SHP77 (cell line): ENCODE measurements around the gene RAPGEF2.

Source experiments
- DNase-seq, 2 experiments: peaks; one replicate each; lab custom pipeline; 2025; lab: John Stamatoyannopoulos, UW

The RAPGEF2 gene

DNA sequence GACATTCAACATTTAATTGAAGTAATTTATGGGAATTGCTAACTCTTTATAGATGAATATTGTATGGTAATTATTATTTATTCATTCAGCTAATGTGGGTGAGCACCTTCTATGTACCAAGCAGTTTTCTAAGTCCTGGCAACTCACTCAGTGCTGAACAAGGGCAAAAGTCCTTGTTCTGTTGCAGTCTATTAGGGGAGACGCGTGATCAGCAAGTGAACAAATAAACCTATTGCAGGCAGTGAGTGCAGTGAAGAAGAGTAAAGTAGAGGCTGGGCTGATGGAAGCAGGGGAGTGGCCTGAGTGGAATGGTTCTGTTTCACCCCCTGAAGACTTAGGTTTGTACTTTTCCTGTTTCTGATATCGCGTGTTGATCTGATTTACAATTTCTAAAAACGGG lies 214.3 kb downstream of the RAPGEF2 start:
- no peak for DNase-seq

DNA sequence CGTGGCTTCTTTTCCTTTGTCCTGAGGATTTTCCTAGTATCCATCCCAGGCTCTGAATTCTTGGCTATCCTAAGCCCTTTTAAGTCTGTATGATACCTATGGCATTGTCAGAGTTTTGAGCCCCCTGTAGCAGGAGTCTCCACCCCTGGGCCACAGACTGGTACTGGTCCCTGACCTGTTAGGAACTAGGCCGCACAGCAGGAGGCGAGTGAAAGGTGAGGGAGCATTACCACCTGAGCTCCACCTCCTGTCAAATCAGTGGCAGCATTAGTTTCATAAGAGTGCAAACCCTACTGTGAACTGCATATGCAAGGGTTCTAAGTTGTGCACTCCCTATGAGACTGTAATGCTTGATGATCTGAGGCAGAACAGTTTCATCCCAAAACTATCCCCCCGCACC lies 216.1 kb downstream of the RAPGEF2 start:
- DNase-seq, result no peak

DNA sequence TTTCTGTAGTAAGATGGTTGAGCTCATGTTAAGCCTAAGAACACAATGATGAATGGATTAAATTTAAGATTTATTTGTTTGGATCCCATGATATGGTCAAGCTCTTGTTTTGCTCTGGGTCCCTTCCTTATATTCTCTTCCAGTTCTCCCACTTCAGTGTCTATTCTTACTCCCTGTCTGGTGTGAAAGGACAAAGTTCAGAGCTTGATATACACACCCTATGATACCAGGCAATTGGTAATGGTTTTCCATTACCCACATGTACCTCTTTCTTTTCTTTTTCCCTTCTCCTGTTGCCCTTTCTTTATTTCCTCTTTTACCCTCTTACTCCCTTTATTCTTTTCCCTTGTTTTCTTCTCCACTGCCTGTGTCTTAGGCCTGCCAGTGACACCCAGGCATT lies 223.6 kb downstream of the RAPGEF2 start:
- no peak for DNase-seq

DNA sequence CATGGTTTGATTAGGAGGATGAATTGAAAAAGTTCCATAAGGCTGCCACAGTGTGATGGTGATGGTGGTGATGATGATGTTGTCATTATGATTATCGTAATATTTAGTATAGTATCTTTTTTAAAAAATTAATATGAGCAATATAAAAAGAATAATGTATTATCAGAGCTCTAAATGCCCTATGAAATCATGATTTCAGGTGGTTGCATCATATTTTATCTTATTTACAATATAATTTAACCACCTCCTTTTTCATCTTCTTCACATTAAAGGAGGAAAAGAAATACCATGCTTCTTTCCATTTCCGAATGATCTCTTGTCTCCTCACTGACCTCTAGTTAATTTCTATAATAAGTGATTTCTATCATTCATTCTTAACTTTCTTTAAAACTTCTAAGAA lies 225.9 kb downstream of the RAPGEF2 start:
- no peak for DNase-seq

DNA sequence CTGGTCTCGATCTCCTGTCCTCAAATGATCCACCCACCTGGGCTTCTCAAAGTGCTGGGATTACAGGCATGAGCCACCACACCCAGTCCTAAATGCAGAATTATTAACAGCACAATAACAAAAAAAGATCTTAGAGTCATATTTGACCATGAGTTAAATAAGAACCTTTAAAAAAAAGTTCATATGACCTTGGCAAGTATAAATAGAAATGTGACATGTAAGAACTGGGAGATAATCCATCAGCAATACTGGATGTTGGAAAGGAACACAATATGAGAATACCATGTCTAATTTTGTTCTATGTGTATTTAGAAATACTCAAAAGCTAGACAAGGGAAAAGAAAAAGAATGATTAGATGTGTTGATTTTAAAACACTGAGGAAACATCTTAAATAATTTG lies 231.6 kb downstream of the RAPGEF2 start:
- no peak for DNase-seq

DNA sequence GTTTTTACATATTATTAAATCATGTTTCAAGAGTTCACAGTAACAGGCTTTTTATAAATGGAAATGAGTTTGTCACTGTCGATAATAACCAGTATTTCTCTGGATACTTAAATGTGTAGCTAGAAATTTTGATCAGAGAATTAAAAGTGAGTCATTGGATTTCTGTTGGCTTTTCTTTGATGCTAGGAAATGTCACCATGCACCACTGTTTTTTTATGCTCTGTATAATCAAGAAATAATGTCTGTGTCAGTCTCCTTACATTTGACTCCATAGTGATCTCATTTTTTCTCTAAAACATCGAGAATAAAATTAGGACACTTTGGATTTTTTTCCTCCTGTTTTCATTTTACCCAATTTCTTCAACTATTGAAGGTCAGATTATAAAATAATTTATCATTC lies 234.2 kb downstream of the RAPGEF2 start:
- no peak for DNase-seq

DNA sequence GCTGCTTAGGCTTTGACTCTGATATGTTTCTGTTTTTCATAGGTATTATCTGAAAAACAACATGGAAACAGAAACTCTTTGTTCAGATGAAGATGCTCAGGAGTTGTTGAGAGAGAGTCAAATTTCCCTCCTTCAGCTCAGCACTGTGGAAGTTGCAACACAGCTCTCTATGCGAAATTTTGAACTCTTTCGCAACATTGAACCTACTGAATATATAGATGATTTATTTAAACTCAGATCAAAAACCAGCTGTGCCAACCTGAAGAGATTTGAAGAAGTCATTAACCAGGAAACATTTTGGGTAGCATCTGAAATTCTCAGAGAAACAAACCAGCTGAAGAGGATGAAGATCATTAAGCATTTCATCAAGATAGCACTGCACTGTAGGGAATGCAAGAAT lies 238.6 kb downstream of the RAPGEF2 start:
- DNase-seq, result no peak

DNA sequence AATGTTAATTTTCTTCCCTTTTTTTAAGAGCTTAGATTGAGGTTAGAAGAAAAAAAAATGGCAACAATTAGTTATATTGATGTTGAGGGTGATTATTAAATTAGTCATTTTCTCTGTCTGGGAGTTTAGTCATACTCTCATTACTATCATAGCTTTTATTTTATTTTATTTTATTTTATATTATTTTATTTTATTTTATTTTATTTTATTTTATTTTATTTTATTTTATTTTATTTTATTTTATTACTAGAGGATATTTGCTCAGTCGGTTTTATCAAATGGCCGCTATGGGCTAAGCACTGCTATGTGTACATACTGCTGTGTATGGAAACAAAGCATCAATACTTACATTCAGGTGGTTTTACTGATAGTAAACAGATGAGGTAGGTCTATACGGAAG lies 239.5 kb downstream of the RAPGEF2 start:
- DNase-seq, result no peak

DNA sequence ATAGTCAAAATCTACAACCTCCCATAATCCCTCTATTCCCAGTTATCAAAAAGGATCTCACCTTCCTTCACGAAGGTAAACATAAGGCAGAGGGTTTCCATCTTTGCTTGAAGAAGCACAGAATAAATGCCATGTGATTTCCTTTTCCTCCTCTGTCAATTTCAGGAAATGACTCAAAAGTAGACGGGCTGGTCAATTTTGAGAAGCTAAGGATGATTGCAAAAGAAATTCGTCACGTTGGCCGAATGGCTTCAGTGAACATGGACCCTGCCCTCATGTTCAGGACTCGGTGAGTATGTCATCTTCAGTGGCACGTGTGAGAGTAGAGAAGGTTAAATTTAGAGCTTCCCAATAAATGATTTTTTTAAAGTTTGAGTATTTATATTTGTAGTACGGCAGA lies 240.2 kb downstream of the RAPGEF2 start:
- DNase-seq, result no peak

DNA sequence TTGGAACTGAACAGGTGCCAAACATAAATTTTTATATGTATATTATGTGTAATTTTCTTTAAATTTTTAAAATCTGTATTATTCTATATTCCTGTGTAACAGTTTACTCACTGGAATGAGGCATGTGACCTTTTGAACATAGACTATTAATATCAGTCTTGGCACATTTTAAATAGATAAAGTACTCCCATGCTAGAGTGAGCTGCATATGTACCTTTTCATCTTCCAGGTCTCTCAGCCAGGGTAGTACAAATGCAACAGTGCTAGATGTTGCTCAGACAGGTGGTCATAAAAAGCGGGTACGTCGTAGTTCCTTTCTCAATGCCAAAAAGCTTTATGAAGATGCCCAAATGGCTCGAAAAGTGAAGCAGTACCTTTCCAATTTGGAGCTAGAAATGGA lies 242.0 kb downstream of the RAPGEF2 start:
- DNase-seq, result no peak

DNA sequence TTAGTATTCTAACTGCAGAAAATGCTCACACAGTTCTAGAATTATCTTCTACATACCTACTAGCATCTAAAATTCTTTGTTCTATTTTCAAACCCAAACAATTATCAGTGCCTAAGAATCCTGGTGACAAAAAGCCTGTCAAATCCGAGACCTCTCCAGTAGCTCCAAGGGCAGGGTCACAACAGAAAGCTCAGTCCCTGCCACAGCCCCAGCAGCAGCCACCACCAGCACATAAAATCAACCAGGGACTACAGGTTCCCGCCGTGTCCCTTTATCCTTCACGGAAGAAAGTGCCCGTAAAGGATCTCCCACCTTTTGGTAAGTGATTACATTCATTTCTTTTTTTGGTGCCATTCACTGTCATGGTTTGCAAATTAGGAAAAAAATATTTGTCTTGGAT lies 243.8 kb downstream of the RAPGEF2 start:
- DNase-seq, result no peak

DNA sequence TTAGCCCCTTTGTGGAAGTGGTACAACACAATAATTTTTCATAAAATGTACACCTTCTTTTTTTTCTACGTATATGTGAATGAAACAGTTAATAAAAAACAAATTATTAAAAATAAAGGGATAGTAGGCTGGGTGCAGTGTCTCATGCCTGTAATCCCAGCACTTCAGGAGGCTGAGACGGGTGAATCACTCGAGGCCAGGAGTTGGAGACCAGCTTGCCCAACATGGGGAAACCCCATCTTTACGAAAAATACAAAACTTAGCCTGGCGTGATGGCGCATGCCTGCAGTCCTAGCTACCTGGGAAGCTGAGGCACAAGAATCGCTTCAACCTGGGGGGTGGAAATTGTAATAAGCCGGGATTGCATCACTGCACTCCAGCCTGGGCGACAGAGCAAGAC lies 244.9 kb downstream of the RAPGEF2 start:
- no peak for DNase-seq

DNA sequence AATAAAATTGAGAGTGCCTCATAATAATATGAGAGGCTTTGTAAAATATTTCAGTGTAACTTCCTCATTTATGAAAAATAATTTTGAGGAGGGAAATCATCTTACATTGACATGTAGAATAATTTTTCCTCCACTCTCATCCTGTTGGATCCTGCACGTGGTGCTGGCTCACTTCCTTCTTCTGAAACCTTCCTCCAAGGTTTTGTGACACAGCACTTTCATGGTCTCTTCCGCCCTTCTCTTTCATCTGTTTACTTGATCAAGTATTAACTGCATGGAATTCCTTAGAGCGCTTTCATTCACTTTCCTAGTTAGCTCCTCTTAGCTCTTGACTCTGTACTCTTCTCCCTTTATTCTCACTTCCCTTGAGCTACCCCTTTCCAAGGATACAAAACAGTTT lies 246.5 kb downstream of the RAPGEF2 start:
- no peak for DNase-seq

DNA sequence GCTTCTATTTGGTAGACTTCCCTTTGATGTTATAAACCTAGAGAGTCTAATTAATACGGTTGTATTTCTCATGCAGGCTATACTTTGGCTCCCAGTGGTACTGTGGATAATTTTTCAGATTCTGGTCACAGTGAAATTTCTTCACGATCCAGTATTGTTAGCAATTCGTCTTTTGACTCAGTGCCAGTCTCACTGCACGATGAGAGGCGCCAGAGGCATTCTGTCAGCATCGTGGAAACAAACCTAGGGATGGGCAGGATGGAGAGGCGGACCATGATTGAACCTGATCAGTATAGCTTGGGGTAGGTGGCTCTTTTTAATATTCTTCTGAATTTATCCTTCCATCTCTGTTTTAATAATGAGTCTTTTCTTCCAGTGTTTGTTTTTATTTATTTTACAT lies 249.7 kb downstream of the RAPGEF2 start:
- no peak for DNase-seq

DNA sequence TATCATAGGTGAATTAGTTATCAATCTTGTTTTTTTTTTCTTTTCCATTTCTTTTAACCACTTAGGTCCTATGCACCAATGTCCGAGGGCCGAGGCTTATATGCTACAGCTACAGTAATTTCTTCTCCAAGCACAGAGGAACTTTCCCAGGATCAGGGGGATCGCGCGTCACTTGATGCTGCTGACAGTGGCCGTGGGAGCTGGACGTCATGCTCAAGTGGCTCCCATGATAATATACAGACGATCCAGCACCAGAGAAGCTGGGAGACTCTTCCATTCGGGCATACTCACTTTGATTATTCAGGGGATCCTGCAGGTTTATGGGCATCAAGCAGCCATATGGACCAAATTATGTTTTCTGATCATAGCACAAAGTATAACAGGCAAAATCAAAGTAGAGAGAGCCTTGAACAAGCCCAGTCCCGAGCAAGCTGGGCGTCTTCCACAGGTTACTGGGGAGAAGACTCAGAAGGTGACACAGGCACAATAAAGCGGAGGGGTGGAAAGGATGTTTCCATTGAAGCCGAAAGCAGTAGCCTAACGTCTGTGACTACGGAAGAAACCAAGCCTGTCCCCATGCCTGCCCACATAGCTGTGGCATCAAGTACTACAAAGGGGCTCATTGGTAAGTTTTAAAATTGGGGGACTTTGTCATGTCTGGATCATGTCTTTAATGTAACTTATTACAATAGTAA lies 250.7 kb downstream of the RAPGEF2 start:
- no peak for DNase-seq

DNA sequence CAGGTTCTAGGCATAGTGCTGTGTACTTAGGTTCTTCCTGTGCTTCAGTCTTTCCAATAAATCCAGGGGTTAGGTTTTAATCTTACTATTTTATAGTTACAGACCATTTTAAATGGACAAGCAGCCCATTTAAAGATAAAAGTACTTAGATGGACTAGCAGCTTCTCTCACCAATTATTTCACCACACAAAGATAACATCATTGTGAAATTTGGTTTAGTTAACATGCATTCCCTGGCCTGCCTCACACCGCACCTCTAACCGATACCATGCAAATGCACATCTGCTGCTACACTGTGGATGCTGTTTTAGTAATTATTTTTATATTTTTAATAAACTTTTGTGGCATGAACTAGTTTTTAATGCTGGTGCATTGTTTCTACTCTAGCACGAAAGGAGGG lies 252.6 kb downstream of the RAPGEF2 start:
- DNase-seq, result no peak

DNA sequence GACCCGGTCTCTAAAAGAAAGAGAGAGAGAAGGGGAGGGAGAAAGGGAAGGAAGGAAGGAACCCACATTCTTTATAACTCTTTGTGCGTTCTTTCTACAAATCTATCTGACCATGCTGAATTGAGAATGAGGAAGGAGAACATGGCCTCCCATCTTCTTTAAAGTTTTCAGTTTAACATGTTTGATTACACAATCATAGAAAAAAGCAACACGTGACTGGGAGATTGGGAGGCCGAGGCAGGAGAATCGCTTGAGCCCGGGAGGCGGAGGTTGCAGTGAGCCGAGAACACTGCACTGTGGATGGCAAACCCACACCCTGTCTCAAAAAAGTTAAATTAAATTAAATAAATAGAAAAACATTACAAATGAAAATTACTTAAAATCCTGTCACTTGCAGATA lies 254.5 kb downstream of the RAPGEF2 start:
- DNase-seq, result no peak

DNA sequence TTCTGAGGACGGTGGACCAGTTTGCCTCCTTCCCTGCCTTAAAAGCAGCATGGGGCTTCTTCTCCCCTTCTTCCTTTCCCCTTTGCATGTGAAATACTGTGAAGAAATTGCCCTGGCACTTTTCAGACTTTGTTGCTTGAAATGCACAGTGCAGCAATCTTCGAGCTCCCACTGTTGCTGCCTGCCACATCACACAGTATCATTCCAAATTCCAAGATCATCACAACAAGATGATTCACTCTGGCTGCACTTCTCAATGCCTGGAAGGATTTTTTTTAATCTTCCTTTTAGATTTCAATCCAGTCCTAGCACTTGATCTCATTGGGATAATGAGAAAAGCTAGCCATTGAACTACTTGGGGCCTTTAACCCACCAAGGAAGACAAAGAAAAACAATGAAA lies 255.3 kb downstream of the RAPGEF2 start:
- no peak for DNase-seq

DNA sequence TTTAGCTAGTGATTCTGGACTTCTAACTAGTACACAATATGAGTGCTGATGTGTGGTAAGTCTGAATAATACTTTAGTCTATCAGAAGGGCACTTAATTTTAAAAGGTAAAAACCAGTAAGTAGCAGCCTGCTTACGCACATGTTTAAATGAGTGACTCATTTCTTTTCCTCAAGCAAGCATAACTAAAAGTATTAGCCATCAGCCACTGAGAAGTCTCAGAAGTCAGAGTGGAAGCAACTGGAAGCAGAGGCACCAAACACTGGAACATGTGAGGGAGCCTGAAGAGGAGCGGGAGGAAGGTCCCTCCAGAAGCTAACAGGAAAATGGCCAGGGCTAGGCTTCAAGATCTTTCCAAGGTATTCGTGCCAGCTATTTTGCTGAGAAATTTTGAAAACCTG lies 257.7 kb downstream of the RAPGEF2 start:
- no peak for DNase-seq

DNA sequence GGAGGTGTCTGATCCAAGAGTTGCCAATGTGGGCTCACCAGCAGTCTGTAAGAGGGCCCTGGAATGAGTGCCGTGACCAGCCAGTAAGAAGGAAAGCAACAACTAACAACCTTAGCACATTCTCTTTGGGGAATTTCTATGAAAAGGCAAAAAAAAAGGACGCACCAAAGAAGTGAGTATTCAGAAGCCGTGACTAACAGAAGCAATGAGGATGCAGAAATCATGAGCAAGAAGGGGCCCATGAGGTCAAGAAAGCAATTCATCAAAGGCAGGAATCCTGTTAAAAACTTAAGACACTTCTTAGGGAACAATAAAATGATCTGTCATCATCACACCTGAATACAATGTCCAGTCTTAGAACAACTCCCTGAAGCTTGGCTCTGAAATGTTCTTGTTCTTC lies 260.5 kb downstream of the RAPGEF2 start:
- DNase-seq, result no peak

DNA sequence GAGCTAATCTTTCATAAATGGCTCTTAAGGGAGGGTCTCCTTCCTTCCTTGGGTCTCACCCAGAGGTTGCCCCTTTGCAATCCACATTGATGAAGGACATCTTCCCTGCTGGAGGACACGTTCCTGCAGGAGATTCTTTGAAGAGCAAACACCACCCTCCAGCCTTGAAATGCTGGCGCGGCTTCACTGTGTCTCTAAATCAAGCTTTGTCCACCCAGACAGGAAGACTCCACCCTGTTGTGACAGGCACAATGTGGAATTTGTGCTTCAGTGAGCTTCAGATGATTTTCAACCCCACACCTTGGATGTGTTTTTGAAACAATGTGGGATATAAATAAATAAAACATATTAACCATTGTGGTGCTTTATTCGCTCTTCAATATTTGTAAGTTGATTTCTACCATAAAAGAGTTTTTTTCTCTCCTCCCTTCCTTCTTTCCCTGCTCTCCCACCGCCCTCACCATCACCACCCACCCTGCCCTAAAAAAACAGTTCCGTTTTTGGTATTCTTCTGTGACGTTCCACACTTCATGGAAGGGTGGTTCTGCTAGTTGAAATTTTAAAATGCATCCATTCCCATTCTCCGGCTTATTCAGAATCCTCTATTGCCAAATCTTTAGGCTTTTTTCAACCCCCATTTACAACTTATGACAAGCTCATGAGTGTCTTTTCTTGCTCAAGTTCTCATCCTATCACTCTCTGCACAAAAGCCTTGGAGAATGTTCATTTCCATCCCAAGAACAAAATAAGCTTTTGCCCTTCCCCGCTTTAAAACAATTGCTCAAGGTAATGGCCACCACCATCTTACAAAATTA lies 264.3 kb downstream of the RAPGEF2 start:
- DNase-seq, result no peak

DNA sequence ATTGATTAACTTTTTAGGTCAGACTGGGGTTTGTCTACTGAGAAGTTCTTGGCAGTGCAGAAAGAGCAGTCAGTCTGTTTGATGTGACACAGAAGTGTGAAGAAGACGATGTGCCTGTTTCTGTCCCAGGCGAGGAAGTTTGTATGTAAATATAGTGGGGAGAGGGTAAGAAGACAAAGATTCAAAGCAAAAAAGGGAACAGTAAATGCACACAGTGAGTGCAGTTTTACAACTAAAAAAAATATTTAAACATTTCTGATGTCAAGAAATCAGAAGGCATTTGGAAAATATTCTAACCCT lies 264.9 kb downstream of the RAPGEF2 start:
- no peak for DNase-seq

DNA sequence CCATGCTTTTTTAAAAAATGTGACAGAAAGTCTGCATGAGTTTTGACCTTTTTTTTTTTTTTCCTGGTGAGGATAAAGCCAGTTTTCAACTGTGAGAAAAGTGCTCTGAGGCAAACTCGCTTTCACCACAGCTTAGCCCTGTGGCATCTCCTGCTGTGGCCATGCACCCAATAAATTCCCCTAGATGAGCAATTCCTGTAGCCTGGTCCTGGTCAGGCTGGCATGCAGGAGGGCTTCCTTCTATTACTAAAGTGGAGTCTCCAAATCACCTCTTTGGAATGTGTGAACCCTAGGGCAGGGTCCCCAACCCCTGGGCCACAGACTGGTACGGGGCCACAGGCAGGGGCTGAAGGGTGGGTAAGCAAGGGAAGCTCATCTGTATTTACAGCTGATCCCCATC lies 265.4 kb downstream of the RAPGEF2 start:
- DNase-seq, result no peak

DNA sequence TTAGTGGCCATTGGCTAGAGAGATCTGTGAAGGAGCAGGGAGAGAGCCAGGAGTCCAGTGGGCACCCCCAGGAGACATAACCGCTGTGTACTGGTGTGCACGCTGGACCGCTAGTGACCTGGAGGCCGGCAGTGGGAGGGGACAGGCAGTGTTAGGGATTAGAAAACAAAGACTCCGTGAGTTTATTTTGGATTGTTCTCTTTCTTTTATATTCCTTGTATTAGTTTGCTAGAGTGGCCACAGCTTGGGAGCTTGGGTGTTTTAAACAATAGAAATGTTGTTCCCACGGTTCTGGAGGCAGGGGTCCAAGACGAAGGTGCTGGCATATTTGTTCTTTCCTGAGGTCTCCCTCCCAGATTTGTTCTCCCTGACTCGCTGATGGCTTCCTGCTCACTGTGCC lies 266.4 kb downstream of the RAPGEF2 start:
- DNase-seq, result no peak
